Mesenchymal stem cell (in vitro differentiated cells and primary cell): Measurements from ENCODE around the gene RUBCN.
"Not testable (repeated sequence)": the region's sequence is repeated elsewhere in the genome, so short reads cannot be mapped to it uniquely, and the experiment has no call there.

Source experiments
- DNase-seq: peaks from one replicate; pipeline ENCODE4 v3.0.0-alpha.2; 2013
- H2AFZ ChIP-seq: one replicate; pipeline ENCODE4 v1.6.1; 2013; ENCODE audit warnings: low read depth, mild to moderate bottlenecking, control low read depth, inconsistent platforms, low read length, moderate library complexity
- H2AK5ac ChIP-seq: 2 replicates; pipeline ENCODE4 v1.6.1; 2013; ENCODE audit warnings: low read length, moderate library complexity, mild to moderate bottlenecking, inconsistent platforms; ENCODE audit not compliant: severe bottlenecking
- H2BK120ac ChIP-seq: one replicate; pipeline ENCODE4 v1.6.1; 2013; ENCODE audit warnings: low read depth, mild to moderate bottlenecking, inconsistent platforms, low read length, moderate library complexity
- H2BK12ac ChIP-seq, 2 experiments: one replicate each; pipeline ENCODE4 v1.6.1; 2013; ENCODE audit warnings: inconsistent platforms in 2 of 2, low read length in 2 of 2, mild to moderate bottlenecking in 2 of 2, moderate library complexity in 2 of 2, control low read depth in 1 of 2
- H2BK15ac ChIP-seq: one replicate; pipeline ENCODE4 v1.6.1; 2013; ENCODE audit warnings: mild to moderate bottlenecking, low read depth, inconsistent platforms; ENCODE audit not compliant: poor library complexity, severe bottlenecking
- H2BK5ac ChIP-seq: 2 replicates; pipeline ENCODE4 v1.6.1; 2013; ENCODE audit warnings: low read depth, mild to moderate bottlenecking, low read length, control low read depth, inconsistent platforms; ENCODE audit not compliant: poor library complexity, severe bottlenecking
- H3K14ac ChIP-seq, 2 experiments: one replicate each; pipeline ENCODE4 v1.6.1; 2013; ENCODE audit warnings: inconsistent platforms in 2 of 2, low read length in 2 of 2, control low read depth in 1 of 2, mild to moderate bottlenecking in 1 of 2, moderate library complexity in 1 of 2
- H3K18ac ChIP-seq, 2 experiments: one replicate each; pipeline ENCODE4 v1.6.1; 2013; ENCODE audit warnings: inconsistent platforms in 2 of 2, low read length in 2 of 2, control low read depth in 1 of 2, low read depth in 1 of 2, mild to moderate bottlenecking in 1 of 2
- H3K23ac ChIP-seq, 2 experiments: one replicate each; pipeline ENCODE4 v1.6.1; 2013; ENCODE audit warnings: inconsistent platforms in 2 of 2, low read length in 2 of 2, mild to moderate bottlenecking in 2 of 2, moderate library complexity in 2 of 2, control low read depth in 1 of 2
- H3K27ac ChIP-seq: 2 replicates; pipeline ENCODE4 v1.5.1; 2013; ENCODE audit warnings: mild to moderate bottlenecking, moderate library complexity, low read length, control low read depth, inconsistent platforms; ENCODE audit not compliant: poor library complexity, severe bottlenecking
- H3K27me3 ChIP-seq, 2 experiments: 2 replicates each; pipeline versions ENCODE4 v1.6.1 to v1.7.0; 2013; ENCODE audit warnings: low read length in 2 of 2, mild to moderate bottlenecking in 2 of 2, moderate library complexity in 2 of 2, control low read depth in 1 of 2, inconsistent platforms in 1 of 2; ENCODE audit not compliant: control insufficient read depth in 1 of 2, insufficient read depth in 1 of 2
- H3K36me3 ChIP-seq, 2 experiments: 2 replicates each; pipeline versions ENCODE4 v1.6.1 to v1.7.0; 2013; ENCODE audit warnings: low read length in 2 of 2, control low read depth in 1 of 2, inconsistent platforms in 1 of 2, low read depth in 1 of 2, mild to moderate bottlenecking in 1 of 2; ENCODE audit not compliant: insufficient read depth in 2 of 2, control insufficient read depth in 1 of 2
- H3K4ac ChIP-seq, 2 experiments: one replicate each; pipeline ENCODE4 v1.6.1; 2013; ENCODE audit warnings: inconsistent platforms in 2 of 2, low read length in 2 of 2, mild to moderate bottlenecking in 2 of 2, moderate library complexity in 2 of 2, control low read depth in 1 of 2, low read depth in 1 of 2
- H3K4me1 ChIP-seq: 2 replicates; pipeline ENCODE4 v1.6.1; 2013; ENCODE audit warnings: low read depth, low read length, control low read depth; ENCODE audit not compliant: control insufficient read depth, insufficient read depth
- H3K4me2 ChIP-seq: 2 replicates; pipeline ENCODE4 v1.6.1; 2013; ENCODE audit warnings: low read length, mild to moderate bottlenecking, inconsistent platforms; ENCODE audit not compliant: poor library complexity, severe bottlenecking
- H3K4me3 ChIP-seq, 2 experiments: 2 replicates each; pipeline versions ENCODE4 v1.5.1 to v1.7.0; 2013; ENCODE audit warnings: low read length in 2 of 2, mild to moderate bottlenecking in 2 of 2, control low read depth in 1 of 2, low read depth in 1 of 2; ENCODE audit not compliant: insufficient read depth in 1 of 2
- H3K79me1 ChIP-seq: replicated peaks from 2 replicates; pipeline ENCODE4 v1.6.1; 2013; ENCODE audit warnings: mild to moderate bottlenecking, control low read depth, low read length, inconsistent platforms; ENCODE audit not compliant: poor library complexity, severe bottlenecking
- H3K9ac ChIP-seq: 2 replicates; pipeline ENCODE4 v1.7.0; 2013; ENCODE audit warnings: mild to moderate bottlenecking, low read length, moderate library complexity
- H3K9me3 ChIP-seq: 2 replicates; pipeline ENCODE4 v1.7.0; 2013; ENCODE audit warnings: mild to moderate bottlenecking, low read length; ENCODE audit not compliant: control insufficient read depth
- H4K8ac ChIP-seq: one replicate; pipeline ENCODE4 v1.6.1; 2013; ENCODE audit warnings: inconsistent platforms, mild to moderate bottlenecking, low read length, moderate library complexity
- H4K91ac ChIP-seq: one replicate; pipeline ENCODE4 v1.6.1; 2013; ENCODE audit warnings: mild to moderate bottlenecking, low read length, inconsistent platforms
- WGBS: methylation state at CpG from one replicate; pipeline ENCODE4 v1.1.7; 2013; ENCODE audit warnings: mixed read lengths; 5-methylcytosine and 5-hydroxymethylcytosine counted together

The RUBCN gene

DNA sequence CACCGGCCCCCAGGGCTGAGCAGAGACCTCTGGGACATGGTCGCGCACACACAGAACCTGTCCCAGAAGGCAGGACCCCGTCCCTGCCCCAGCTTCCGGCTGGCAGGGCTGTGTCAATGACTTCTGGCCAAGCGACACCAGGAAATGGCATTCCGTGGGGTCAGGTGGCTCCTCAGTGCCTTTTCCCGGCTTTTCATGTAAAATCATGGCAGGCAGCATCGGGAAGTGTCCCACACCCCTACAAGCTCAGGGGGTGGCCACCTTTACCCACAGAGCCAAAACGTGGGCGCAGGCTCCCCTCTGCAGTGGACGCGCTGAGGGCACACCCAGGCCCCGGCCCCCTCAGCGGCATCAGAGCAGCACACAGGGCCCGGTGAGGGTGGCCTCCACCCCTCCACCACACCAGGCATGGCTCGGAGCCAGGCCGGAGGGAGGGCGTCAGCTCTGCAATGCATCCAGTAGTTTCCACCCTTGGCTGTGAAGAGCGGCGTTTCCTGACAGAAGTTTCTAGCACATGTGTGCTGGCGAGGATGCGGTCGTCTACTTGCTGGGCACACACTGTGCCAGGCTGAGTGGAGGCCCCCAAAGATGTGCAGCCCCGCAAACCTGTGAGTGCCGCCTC lies 70.4 kb downstream of the RUBCN start:
- H2AFZ ChIP-seq, H3K14ac ChIP-seq, H3K4ac ChIP-seq, H3K18ac ChIP-seq, H2BK120ac ChIP-seq, H3K27ac ChIP-seq, H3K23ac ChIP-seq, H3K27me3 ChIP-seq, H2AK5ac ChIP-seq, H3K4me1 ChIP-seq, H2BK15ac ChIP-seq, DNase-seq, H3K79me1 ChIP-seq, H2BK12ac ChIP-seq, H3K4me2 ChIP-seq, H3K4me3 ChIP-seq, H3K9me3 ChIP-seq, H3K9ac ChIP-seq, H4K91ac ChIP-seq, H2BK5ac ChIP-seq, H4K8ac ChIP-seq: not testable (repeated sequence)
- H3K36me3 ChIP-seq = peaks cover 0 to 12% of the 10 kb centered on the region in 2 experiments
- WGBS = 78% methylated on average over 9 of the region's 26 CpGs

DNA sequence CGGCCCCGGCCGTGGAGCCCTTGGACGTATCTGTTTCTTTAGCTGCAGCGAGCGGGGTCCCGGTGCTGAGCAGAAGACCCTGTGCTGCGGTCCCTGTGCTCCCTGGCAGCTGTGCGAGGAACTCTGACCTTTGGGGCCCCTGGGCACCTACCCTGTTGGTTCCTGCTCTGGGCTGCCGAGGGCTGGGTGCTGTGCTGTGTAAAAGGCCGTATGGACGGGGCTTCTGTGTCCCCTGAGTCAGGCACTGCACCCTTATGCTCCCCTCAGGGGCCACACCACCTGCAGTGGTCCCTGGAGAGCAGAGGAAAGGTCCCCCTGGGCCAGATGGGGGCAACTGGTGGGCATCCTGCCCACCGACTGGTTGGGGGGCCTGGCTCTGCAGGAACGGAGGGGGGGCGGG lies 71.2 kb downstream of the RUBCN start:
- not testable (repeated sequence) for H2BK5ac ChIP-seq, H3K4me3 ChIP-seq, H3K18ac ChIP-seq, H3K36me3 ChIP-seq, H4K91ac ChIP-seq, H2AFZ ChIP-seq, H3K23ac ChIP-seq, DNase-seq, H3K4me2 ChIP-seq, H3K27ac ChIP-seq, H3K4ac ChIP-seq, H3K79me1 ChIP-seq, H3K9me3 ChIP-seq, H4K8ac ChIP-seq, H2BK12ac ChIP-seq, H2BK120ac ChIP-seq, H3K27me3 ChIP-seq, H3K4me1 ChIP-seq, H3K9ac ChIP-seq, H2BK15ac ChIP-seq, H3K14ac ChIP-seq, H2AK5ac ChIP-seq
- WGBS = no CpG with 5 or more reads among the region's 15 CpGs

DNA sequence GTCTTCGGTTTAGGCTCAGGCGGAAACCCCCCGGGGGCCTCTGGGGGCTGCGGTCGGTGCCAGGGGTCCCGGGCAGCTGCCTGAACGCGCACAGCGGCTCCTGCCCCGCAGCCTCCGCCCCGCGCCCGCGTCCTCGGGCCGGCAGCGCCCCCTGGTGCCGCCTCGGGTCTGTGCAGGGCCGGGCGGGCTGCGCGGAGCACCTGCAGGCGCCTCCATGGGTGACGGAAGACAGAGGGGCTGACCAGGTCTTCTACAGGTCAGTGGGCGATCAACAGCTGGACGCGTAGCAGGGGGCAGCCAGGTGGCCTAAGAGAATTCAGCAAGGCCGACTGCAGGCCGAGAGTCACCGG lies 71.6 kb downstream of the RUBCN start:
- Histone ChIP-seq H3K4me2 (peak overlapping the region; percentile 89), H3K4me3 (peak overlapping the region in 1 of 2 experiments; percentile 39)
- H2BK5ac ChIP-seq, H3K9me3 ChIP-seq, H3K23ac ChIP-seq, H2BK15ac ChIP-seq, H3K79me1 ChIP-seq, H3K9ac ChIP-seq, DNase-seq, H3K18ac ChIP-seq, H3K14ac ChIP-seq, H2BK12ac ChIP-seq, H3K36me3 ChIP-seq, H2AK5ac ChIP-seq, H3K4me1 ChIP-seq, H3K4ac ChIP-seq, H4K91ac ChIP-seq, H3K27me3 ChIP-seq, H4K8ac ChIP-seq, H2AFZ ChIP-seq, H3K27ac ChIP-seq, H2BK120ac ChIP-seq: not testable (repeated sequence)
- no CpG with 5 or more reads among the region's 32 CpGs for WGBS

DNA sequence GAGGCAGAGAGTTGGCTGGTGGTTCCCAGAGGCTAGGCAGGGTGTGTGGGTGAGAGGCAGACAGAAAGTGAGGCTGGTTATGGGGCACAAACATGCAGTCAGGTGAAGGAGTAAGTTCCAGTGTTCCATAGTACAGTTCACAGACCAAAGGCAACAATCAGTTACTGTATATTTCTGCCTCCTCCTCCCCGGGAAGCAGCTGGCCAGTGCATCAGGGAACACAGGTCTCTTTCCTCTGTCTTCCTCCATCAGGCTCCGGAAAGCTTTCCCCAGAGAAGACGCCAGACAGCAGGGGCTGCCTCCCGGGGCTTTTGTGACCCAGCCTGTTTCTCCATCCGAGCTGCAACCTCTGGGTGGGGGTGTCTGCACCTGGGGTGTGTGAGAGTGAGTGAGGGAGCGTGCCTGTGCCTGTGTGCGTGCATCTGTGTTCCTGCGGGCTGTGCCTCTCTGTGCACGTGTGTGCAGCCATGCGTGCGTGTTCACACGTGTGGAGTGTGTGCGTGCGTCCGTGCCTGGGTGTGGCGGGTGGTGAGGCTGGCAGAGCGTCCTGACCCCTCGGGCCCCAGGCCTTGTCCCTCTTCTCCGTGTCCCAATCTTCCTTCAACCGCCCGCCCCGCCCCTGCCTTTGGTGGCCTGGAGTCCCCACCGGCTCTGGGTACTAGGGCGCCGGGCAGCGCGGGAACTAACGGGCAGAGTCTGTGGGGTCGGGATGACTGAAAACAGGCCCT lies 72.1 kb downstream of the RUBCN start:
- WGBS = 24% methylated on average over 9 of the region's 29 CpGs
- not testable (repeated sequence) for H2BK12ac ChIP-seq, H2AFZ ChIP-seq, H3K14ac ChIP-seq, H4K91ac ChIP-seq, H3K79me1 ChIP-seq, H3K4me1 ChIP-seq, DNase-seq, H4K8ac ChIP-seq, H2BK5ac ChIP-seq, H3K9ac ChIP-seq, H3K27ac ChIP-seq, H3K18ac ChIP-seq, H3K23ac ChIP-seq, H2BK15ac ChIP-seq, H3K36me3 ChIP-seq, H3K9me3 ChIP-seq, H3K4ac ChIP-seq, H2AK5ac ChIP-seq, H2BK120ac ChIP-seq, H3K27me3 ChIP-seq
- Histone ChIP-seq H3K4me3 (peak overlapping the region; percentile 39 to 49), H3K4me2 (peak overlapping the region; percentile 89)
